HepG2 (cell line): ENCODE results near the gene ATG13. TPM values are rescaled to one million over a fixed set of nuclear protein-coding genes. Genes with fewer than 3 reads are reported as not detected.

Experiments used
- ATF1 ChIP-seq: IDR thresholded peaks from 2 replicates; pipeline ENCODE4 v1.6.1; 2016; ENCODE audit warnings: mild to moderate bottlenecking, control low read depth
- BRD4 ChIP-seq: sonication (generic); formaldehyde crosslinking; IDR thresholded peaks from 2 replicates; pipeline ENCODE4 v1.4.0; 2020; ENCODE audit warnings: missing genetic modification reagents
- CBX5 ChIP-seq: sonication (generic); formaldehyde crosslinking; IDR thresholded peaks from 2 replicates; pipeline ENCODE4 v1.4.0; 2020; ENCODE audit warnings: missing genetic modification reagents, borderline replicate concordance
- CC2D1A ChIP-seq: sonication (generic); formaldehyde crosslinking; IDR thresholded peaks from 2 replicates; pipeline ENCODE4 v1.8.1; 2023; ENCODE audit warnings: mild to moderate bottlenecking, missing genetic modification reagents
- GLI4 ChIP-seq: sonication (generic); formaldehyde crosslinking; IDR thresholded peaks from 2 replicates; pipeline ENCODE4 v1.5.1; 2020; ENCODE audit warnings: missing genetic modification reagents, mild to moderate bottlenecking, moderate library complexity, borderline replicate concordance
- IKZF1 ChIP-seq: fragments of 450-650 bp; IDR thresholded peaks from 2 replicates; pipeline ENCODE4 v1.7.1; 2016
- JARID2 ChIP-seq: sonication (generic); formaldehyde crosslinking; IDR thresholded peaks from 2 replicates; pipeline ENCODE4 v1.8.1; 2023; ENCODE audit warnings: missing genetic modification reagents, inconsistent platforms; ENCODE audit not compliant: insufficient replicate concordance
- KDM2A ChIP-seq: sonication (generic); formaldehyde crosslinking; IDR thresholded peaks from 2 replicates; pipeline ENCODE4 v1.4.0; 2020; ENCODE audit warnings: low read depth, missing genetic modification reagents, borderline replicate concordance
- NR2F6 ChIP-seq, 2 experiments: IDR thresholded peaks; 2 replicates each; pipeline ENCODE4 v1.6.1; 2016; ENCODE audit warnings: antibody characterized with exemption in 1 of 2, mild to moderate bottlenecking in 1 of 2
- PITX1 ChIP-seq: sonication (generic); formaldehyde crosslinking; IDR thresholded peaks from 2 replicates; pipeline ENCODE4 v1.5.1; 2020; ENCODE audit warnings: mild to moderate bottlenecking, missing genetic modification reagents
- RFXAP ChIP-seq: sonication (generic); formaldehyde crosslinking; IDR thresholded peaks from 2 replicates; pipeline ENCODE4 v1.4.0; 2020; ENCODE audit warnings: missing genetic modification reagents, borderline replicate concordance
- RXRA ChIP-seq: sonication (generic); formaldehyde crosslinking; IDR thresholded peaks from 2 replicates; pipeline ENCODE4 v1.5.1; 2020; ENCODE audit warnings: missing genetic modification reagents
- TCF7L2 ChIP-seq: IDR thresholded peaks from 2 replicates; pipeline ENCODE4 v1.6.1; 2011; ENCODE audit warnings: mild to moderate bottlenecking, low read depth, low read length, moderate library complexity
- TOE1 ChIP-seq: sonication (generic); formaldehyde crosslinking; IDR thresholded peaks from 2 replicates; pipeline ENCODE4 v1.4.0; 2020; ENCODE audit warnings: mild to moderate bottlenecking, missing genetic modification reagents
- ZBTB3 ChIP-seq: sonication (generic); formaldehyde crosslinking; IDR thresholded peaks from 2 replicates; pipeline ENCODE4 v1.4.0; 2020; ENCODE audit warnings: low read depth, mild to moderate bottlenecking, moderate library complexity, missing genetic modification reagents, borderline replicate concordance
- ZNF230 ChIP-seq: sonication (generic); formaldehyde crosslinking; IDR thresholded peaks from 2 replicates; pipeline ENCODE4 v1.4.0; 2020; ENCODE audit warnings: mild to moderate bottlenecking, missing genetic modification reagents
- ZNF317 ChIP-seq: sonication (generic); formaldehyde crosslinking; IDR thresholded peaks from 2 replicates; pipeline ENCODE4 v1.5.0; 2020; ENCODE audit warnings: mild to moderate bottlenecking, missing genetic modification reagents
- ZNF331 ChIP-seq: sonication (generic); formaldehyde crosslinking; IDR thresholded peaks from 2 replicates; pipeline ENCODE4 v1.4.0; 2020; ENCODE audit warnings: missing genetic modification reagents
- ZNF432 ChIP-seq: sonication (generic); formaldehyde crosslinking; IDR thresholded peaks from 2 replicates; pipeline ENCODE4 v1.5.0; 2020; ENCODE audit warnings: missing genetic modification reagents, mild to moderate bottlenecking, borderline replicate concordance
- ZNF557 ChIP-seq: sonication (generic); formaldehyde crosslinking; IDR thresholded peaks from 2 replicates; pipeline ENCODE4 v1.4.0; 2020; ENCODE audit warnings: missing genetic modification reagents
- ZNF678 ChIP-seq: sonication (generic); formaldehyde crosslinking; IDR thresholded peaks from 2 replicates; pipeline ENCODE4 v1.4.0; 2020; ENCODE audit warnings: mild to moderate bottlenecking, missing genetic modification reagents
- ZNF790 ChIP-seq: sonication (generic); formaldehyde crosslinking; IDR thresholded peaks from 2 replicates; pipeline ENCODE4 v1.8.0; 2022; ENCODE audit warnings: missing genetic modification reagents, mild to moderate bottlenecking, borderline replicate concordance
- ZSCAN22 ChIP-seq: sonication (generic); formaldehyde crosslinking; IDR thresholded peaks from 2 replicates; pipeline ENCODE4 v1.4.0; 2020; ENCODE audit warnings: mild to moderate bottlenecking, missing genetic modification reagents
- ZZZ3 ChIP-seq: sonication (generic); formaldehyde crosslinking; IDR thresholded peaks from 2 replicates; pipeline ENCODE4 v1.4.0; 2020; ENCODE audit warnings: missing genetic modification reagents, mild to moderate bottlenecking, borderline replicate concordance
- polyA plus RNA-seq, 8 experiments: library from polyadenylated mRNA; depleted of rRNA in 3 of 8; stranded (reverse) in 7 of 8; unstranded in 1 of 8; fragments of >200 nt; fragmentation: Illumina TruSeq in 4 of 8; extraction: Trizol in 4 of 8; gene quantifications; 2 replicates each; pipeline versions ENCODE4 v1.2.1 to v1.2.3, GENCODE V29; 2011 to 2016; ENCODE audit warnings: low read depth in 4 of 8, missing spikeins in 1 of 8, mixed read lengths in 1 of 8; ENCODE audit not compliant: insufficient read depth in 1 of 8
- total RNA-seq, 5 experiments: library from RNA; depleted of rRNA; stranded (reverse); fragments of >200 nt; fragmentation: Illumina TruSeq; extraction: Trizol; gene quantifications; 2 replicates each; pipeline ENCODE4 v1.2.3, GENCODE V29; 2016; ENCODE audit warnings: low read depth in 1 of 5
- TF ChIP-seq, protein P1 (sequence below): sonication (generic); formaldehyde crosslinking; IDR thresholded peaks from 2 replicates; pipeline ENCODE4 v1.8.1; 2023; ENCODE audit warnings: mild to moderate bottlenecking, missing genetic modification reagents, borderline replicate concordance
- TF ChIP-seq, protein P2 (sequence below): sonication (generic); formaldehyde crosslinking; IDR thresholded peaks from 2 replicates; pipeline ENCODE4 v1.8.1; 2022; ENCODE audit warnings: low read depth, mild to moderate bottlenecking, missing genetic modification reagents
- TF ChIP-seq, protein P3 (sequence below): sonication (generic); formaldehyde crosslinking; IDR thresholded peaks from 2 replicates; pipeline ENCODE4 v1.8.0; 2022; ENCODE audit warnings: mild to moderate bottlenecking, missing genetic modification reagents, moderate library complexity

Gene ATG13
- total and polyA plus RNA-seq, 2 of the 13 experiments (the other 11 are each of a cell fraction or from before 2014, with no cell fraction given), result 55.0 to 77.3 TPM

DNA sequence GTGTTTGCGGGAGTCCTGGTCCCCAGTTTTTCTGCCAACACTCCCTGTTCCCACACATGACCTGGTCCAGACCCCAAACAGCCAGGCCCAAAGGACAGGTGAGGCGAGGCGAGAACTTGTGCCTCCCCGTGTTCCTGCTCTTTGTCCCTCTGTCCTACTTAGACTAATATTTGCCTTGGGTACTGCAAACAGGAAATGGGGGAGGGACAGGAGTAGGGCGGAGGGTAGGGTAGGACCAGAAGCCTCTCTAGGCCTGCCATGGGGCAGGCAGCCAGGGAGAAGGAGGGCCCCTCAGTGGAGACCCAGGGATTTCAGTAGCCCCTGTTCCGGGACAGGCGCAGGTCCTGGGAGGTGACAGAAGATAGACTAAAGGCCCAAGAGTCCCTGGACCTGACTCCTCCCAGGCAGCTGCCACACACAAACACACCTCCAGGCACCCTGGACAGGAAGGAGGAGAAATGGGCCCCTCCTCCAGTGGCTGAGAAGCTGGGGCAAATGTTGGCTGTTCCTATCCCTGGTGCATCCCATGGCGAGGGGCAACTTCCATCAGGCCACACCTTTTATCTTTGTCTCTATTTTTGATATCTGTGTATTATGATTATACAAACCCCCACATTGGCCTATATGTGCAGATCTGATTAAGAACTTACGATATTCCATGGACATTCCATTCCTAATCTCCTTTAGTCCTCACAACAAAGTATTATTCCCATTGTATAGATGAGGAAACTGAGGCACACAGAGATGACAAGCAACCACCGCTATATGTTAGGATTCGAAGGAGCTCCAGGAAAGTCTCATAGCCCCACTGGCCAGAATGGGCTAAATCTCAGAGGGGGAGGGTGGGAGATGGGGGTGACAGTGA lies 101.0 kb downstream of the ATG13 start (continued):
- TF ChIP-seq, protein P1, sequence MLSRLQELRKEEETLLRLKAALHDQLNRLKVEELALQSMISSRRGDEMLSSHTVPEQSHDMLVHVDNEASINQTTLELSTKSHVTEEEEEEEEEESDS, result no peak
- TF ChIP-seq ZNF317 (CRISPR knock-in tag) (no peak), ZNF331 (peak; percentile 96), ZNF790 (CRISPR knock-in tag) (0 out of 2 replicates have a peak, but pooled peaks have one; percentile 1), ZNF678 (CRISPR knock-in tag) (no peak), ZNF557 (CRISPR knock-in tag) (peak; percentile 75; the same call in 1 of the 2 replicates), CC2D1A (CRISPR knock-in tag) (no peak), ZZZ3 (CRISPR knock-in tag) (no peak), RFXAP (CRISPR knock-in tag) (peak; percentile 75), TOE1 (peak; percentile 30; the same call in 1 of the 2 replicates), ZNF230 (no peak), JARID2 (no peak), NR2F6 (IDR thresholded peaks at IDR 0.05) (peak; percentile 95), NR2F6 (CRISPR knock-in tag; IDR thresholded peaks at IDR 0.05) (peak; percentile 97), ZNF432 (CRISPR knock-in tag) (no peak), RXRA (CRISPR knock-in tag) (peak; percentile 98), ATF1 (CRISPR knock-in tag) (no peak), GLI4 (0 out of 2 replicates have a peak, but pooled peaks have one; percentile 26), CBX5 (CRISPR knock-in tag) (no peak; the same call in 1 of the 2 replicates), BRD4 (peak; percentile 77; the same call in 1 of the 2 replicates), ZSCAN22 (no peak), TCF7L2 (no peak), PITX1 (CRISPR knock-in tag) (peak; percentile 93), IKZF1 (no peak), KDM2A (CRISPR knock-in tag) (peak; percentile 42; the same call in 1 of the 2 replicates), ZBTB3 (CRISPR knock-in tag) (peak; percentile 51; the same call in 1 of the 2 replicates)
- TF ChIP-seq, protein P2, sequence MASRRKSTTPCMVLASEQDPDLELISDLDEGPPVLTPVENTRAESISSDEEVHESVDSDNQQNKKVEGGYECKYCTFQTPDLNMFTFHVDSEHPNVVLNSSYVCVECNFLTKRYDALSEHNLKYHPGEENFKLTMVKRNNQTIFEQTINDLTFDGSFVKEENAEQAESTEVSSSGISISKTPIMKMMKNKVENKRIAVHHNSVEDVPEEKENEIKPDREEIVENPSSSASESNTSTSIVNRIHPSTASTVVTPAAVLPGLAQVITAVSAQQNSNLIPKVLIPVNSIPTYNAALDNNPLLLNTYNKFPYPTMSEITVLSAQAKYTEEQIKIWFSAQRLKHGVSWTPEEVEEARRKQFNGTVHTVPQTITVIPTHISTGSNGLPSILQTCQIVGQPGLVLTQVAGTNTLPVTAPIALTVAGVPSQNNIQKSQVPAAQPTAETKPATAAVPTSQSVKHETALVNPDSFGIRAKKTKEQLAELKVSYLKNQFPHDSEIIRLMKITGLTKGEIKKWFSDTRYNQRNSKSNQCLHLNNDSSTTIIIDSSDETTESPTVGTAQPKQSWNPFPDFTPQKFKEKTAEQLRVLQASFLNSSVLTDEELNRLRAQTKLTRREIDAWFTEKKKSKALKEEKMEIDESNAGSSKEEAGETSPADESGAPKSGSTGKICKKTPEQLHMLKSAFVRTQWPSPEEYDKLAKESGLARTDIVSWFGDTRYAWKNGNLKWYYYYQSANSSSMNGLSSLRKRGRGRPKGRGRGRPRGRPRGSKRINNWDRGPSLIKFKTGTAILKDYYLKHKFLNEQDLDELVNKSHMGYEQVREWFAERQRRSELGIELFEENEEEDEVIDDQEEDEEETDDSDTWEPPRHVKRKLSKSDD (CRISPR knock-in tag), result no peak
- TF ChIP-seq, protein P3, sequence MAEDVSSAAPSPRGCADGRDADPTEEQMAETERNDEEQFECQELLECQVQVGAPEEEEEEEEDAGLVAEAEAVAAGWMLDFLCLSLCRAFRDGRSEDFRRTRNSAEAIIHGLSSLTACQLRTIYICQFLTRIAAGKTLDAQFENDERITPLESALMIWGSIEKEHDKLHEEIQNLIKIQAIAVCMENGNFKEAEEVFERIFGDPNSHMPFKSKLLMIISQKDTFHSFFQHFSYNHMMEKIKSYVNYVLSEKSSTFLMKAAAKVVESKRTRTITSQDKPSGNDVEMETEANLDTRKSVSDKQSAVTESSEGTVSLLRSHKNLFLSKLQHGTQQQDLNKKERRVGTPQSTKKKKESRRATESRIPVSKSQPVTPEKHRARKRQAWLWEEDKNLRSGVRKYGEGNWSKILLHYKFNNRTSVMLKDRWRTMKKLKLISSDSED (CRISPR knock-in tag), result no peak
